ENCODE data around the gene MCF2L. TPM values are rescaled to one million over a fixed set of nuclear protein-coding genes. Genes with fewer than 3 reads are reported as not detected.

Gene MCF2L
- total RNA-seq, 1 donor from 2014 or later, result 16.5 TPM

GRCh38 chr13:113082198-113083021, 113.4 kb downstream of the MCF2L start:
- Mint-ChIP-seq H3K9me3 (ENCODE audit: unreplicated experiment) (no peaks in the 10 kb centered on the region), H3K27me3 (ENCODE audit: unreplicated experiment) (peaks cover 13% of the 10 kb centered on the region), H3K27ac (ENCODE audit: unreplicated experiment) (no peak overlapping the region), H3K4me1 (ENCODE audit: unreplicated experiment) (peaks cover 8% of the 10 kb centered on the region), H3K4me3 (ENCODE audit: unreplicated experiment) (no peak overlapping the region), H3K36me3 (ENCODE audit: low read depth, unreplicated experiment) (peaks cover 3% of the 10 kb centered on the region)
- TF ChIP-seq, protein P1, sequence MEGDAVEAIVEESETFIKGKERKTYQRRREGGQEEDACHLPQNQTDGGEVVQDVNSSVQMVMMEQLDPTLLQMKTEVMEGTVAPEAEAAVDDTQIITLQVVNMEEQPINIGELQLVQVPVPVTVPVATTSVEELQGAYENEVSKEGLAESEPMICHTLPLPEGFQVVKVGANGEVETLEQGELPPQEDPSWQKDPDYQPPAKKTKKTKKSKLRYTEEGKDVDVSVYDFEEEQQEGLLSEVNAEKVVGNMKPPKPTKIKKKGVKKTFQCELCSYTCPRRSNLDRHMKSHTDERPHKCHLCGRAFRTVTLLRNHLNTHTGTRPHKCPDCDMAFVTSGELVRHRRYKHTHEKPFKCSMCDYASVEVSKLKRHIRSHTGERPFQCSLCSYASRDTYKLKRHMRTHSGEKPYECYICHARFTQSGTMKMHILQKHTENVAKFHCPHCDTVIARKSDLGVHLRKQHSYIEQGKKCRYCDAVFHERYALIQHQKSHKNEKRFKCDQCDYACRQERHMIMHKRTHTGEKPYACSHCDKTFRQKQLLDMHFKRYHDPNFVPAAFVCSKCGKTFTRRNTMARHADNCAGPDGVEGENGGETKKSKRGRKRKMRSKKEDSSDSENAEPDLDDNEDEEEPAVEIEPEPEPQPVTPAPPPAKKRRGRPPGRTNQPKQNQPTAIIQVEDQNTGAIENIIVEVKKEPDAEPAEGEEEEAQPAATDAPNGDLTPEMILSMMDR (IDR thresholded peaks at IDR 0.05; ENCODE audit: unreplicated experiment), result no peak
- DNase-seq (ENCODE audit: low spot score), result no peak

GRCh38 chr13:113083022-113083373, 114.0 kb downstream of the MCF2L start:
- Mint-ChIP-seq H3K36me3 (ENCODE audit: low read depth, unreplicated experiment) (peaks cover 3% of the 10 kb centered on the region), H3K4me3 (ENCODE audit: unreplicated experiment) (no peak overlapping the region), H3K27me3 (ENCODE audit: unreplicated experiment) (peaks cover 11% of the 10 kb centered on the region), H3K9me3 (ENCODE audit: unreplicated experiment) (no peaks in the 10 kb centered on the region), H3K27ac (ENCODE audit: unreplicated experiment) (no peak overlapping the region), H3K4me1 (ENCODE audit: unreplicated experiment) (peaks cover 8% of the 10 kb centered on the region)
- TF ChIP-seq, protein P1 (IDR thresholded peaks at IDR 0.05; ENCODE audit: unreplicated experiment), result no peak
- no peak for DNase-seq (ENCODE audit: low spot score)

GRCh38 chr13:113083402-113084061, 114.5 kb downstream of the MCF2L start:
- DNase-seq (ENCODE audit: low spot score), result no peak
- peak overlapping the region; percentile 25 for H3K27ac Mint-ChIP-seq (ENCODE audit: unreplicated experiment)
- H3K27me3 Mint-ChIP-seq (ENCODE audit: unreplicated experiment), result peaks cover 11% of the 10 kb centered on the region
- no peaks in the 10 kb centered on the region for H3K9me3 Mint-ChIP-seq (ENCODE audit: unreplicated experiment)
- peaks cover 8% of the 10 kb centered on the region for H3K4me1 Mint-ChIP-seq (ENCODE audit: unreplicated experiment)
- TF ChIP-seq, protein P1 (IDR thresholded peaks at IDR 0.05; ENCODE audit: unreplicated experiment), result no peak
- H3K36me3 Mint-ChIP-seq (ENCODE audit: low read depth, unreplicated experiment), result peaks cover 3% of the 10 kb centered on the region
- no peak overlapping the region for H3K4me3 Mint-ChIP-seq (ENCODE audit: unreplicated experiment)

- no peak for DNase-seq (ENCODE audit: low spot score)
These were observed 115.3 kb downstream of the MCF2L start for GRCh38 chr13:113084094-113084942.

More at GRCh38 chr13:113084094-113084942, 115.3 kb downstream of the MCF2L start:
- H3K27me3 Mint-ChIP-seq (ENCODE audit: unreplicated experiment), result peaks cover 8% of the 10 kb centered on the region
- no peak overlapping the region for H3K4me3 Mint-ChIP-seq (ENCODE audit: unreplicated experiment)
- no peaks in the 10 kb centered on the region for H3K9me3 Mint-ChIP-seq (ENCODE audit: unreplicated experiment)
- TF ChIP-seq, protein P1 (IDR thresholded peaks at IDR 0.05; ENCODE audit: unreplicated experiment), result peak; percentile 32
- H3K27ac Mint-ChIP-seq (ENCODE audit: unreplicated experiment), result peak overlapping the region; percentile 25
- peaks cover 7% of the 10 kb centered on the region for H3K36me3 Mint-ChIP-seq (ENCODE audit: low read depth, unreplicated experiment)
- peaks cover 7% of the 10 kb centered on the region for H3K4me1 Mint-ChIP-seq (ENCODE audit: unreplicated experiment)
